ENCODE measurements around the gene MEGF9.

The MEGF9 gene

DNA sequence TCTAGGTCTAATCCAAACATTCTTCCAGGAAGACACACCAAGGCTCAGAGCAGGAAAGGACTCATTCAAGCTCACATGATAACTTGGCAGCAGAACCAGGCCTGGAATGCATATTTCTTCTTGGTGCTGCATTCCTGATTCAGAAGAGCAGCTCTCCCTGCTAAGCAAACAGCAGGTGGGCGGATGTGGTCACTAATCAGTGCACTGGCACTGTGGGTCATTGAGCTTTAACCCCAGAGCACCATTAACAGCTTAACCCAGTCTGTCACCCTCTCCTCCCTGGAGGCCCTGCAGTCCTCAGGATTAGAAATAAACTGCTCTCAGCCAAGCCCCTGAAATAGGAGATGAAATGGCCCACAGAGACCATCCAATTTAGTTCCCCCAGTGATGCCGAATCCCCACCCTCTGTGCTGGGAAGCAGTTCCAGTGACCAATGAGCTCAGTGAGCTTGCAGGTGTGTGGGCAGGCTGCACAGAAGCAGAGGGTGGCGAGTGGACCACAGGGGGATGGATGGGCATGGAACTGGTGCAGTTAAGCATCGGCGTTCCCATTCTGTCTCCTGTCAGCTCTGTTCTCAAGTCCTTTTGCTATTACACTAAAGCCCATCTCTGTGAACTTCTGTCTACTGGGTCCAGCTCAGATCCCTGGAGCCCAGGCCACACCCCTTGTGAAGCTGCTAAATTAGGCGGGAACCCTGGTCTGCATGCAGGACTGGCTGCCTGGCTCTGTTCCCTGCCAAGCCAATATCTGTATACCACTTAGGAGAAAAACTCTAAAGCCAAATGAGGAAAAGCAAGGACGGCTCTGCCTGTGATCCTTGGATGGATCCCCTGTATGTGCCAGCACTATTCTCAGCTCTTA is 16.6 kb upstream of the MEGF9 start:
- Histone ChIP-seq H4K8ac (ENCODE audit: low read depth, low read length) (no peak overlapping the region), H3K27ac (ENCODE audit: low read depth, low read length) (no peak overlapping the region), H3K4me1 (ENCODE audit: control insufficient read depth in 1 of 2, insufficient read depth in 2 of 2, low read length in 2 of 2) (peaks cover 3 to 9% of the 10 kb centered on the region in 2 experiments), H3K4me2 (ENCODE audit: low read length) (no peak overlapping the region), H2BK5ac (ENCODE audit: low read depth, low read length, poor library complexity) (no peak overlapping the region), H4K12ac (ENCODE audit: low read depth, low read length) (no peak overlapping the region), H2BK120ac (ENCODE audit: insufficient read depth, low read length, poor library complexity) (no peak overlapping the region), H2AFZ (ENCODE audit: insufficient read depth, low read length, poor library complexity) (no peak overlapping the region), H2AK5ac (ENCODE audit: low read length) (no peak overlapping the region), H3K9me3 (ENCODE audit: insufficient read depth, low read depth, low read length) (no peaks in the 10 kb centered on the region), H3K9ac (ENCODE audit: low read length) (no peak overlapping the region), H3K23ac (ENCODE audit: low read length) (no peak overlapping the region), H3K27me3 (ENCODE audit: insufficient read depth, low read length) (no peaks in the 10 kb centered on the region), H3K18ac (ENCODE audit: low read length) (no peak overlapping the region), H4K91ac (ENCODE audit: low read depth, low read length) (no peak overlapping the region), H3K14ac (ENCODE audit: low read length) (no peak overlapping the region), H2BK12ac (ENCODE audit: low read length) (no peak overlapping the region), H3K79me2 (ENCODE audit: control insufficient read depth, insufficient read depth, low read length, poor library complexity) (no peaks in the 10 kb centered on the region), H3K4ac (ENCODE audit: low read depth, low read length) (no peak overlapping the region), H3K79me1 (ENCODE audit: low read length) (no peaks in the 10 kb centered on the region), H3K4me3 (ENCODE audit: low read depth, low read length) (no peak overlapping the region), H3K36me3 (ENCODE audit: control insufficient read depth in 1 of 2, insufficient read depth in 2 of 2, low read length in 2 of 2) (no peaks in the 10 kb centered on the region)
- no CpG with 5 or more reads among the region's 7 CpGs for WGBS (ENCODE audit: extremely low coverage, insufficient coverage, insufficient read length)
- no peak for DNase-seq

DNA sequence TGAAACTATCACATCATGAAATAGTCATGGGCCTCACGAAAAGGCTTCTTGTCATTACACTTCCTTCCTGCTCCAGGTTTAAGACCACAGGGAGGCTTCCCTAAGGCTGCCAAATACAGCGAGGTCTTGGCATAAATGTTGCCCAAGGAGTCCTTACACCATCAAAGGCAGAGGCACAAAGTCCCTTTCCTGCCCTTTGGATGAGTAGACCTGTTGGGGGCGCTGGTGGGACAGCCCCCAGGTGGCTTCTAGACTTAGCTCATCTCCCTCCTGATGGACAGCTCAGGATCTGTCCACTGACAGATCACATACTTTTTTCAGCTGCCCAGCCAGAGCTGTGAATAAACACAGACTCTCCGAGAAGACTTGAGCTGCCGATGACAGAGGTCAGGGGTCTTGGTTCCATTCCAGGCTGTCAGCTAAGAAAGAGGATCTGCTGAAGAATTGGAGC is 15.5 kb upstream of the MEGF9 start:
- Histone ChIP-seq H3K18ac (ENCODE audit: low read length) (no peak overlapping the region), H4K8ac (ENCODE audit: low read depth, low read length) (no peak overlapping the region), H2AK5ac (ENCODE audit: low read length) (no peak overlapping the region), H3K27ac (ENCODE audit: low read depth, low read length) (no peak overlapping the region), H3K4ac (ENCODE audit: low read depth, low read length) (no peak overlapping the region), H3K79me1 (ENCODE audit: low read length) (no peaks in the 10 kb centered on the region), H3K36me3 (ENCODE audit: control insufficient read depth in 1 of 2, insufficient read depth in 2 of 2, low read length in 2 of 2) (no peaks in the 10 kb centered on the region), H2BK12ac (ENCODE audit: low read length) (no peak overlapping the region), H4K12ac (ENCODE audit: low read depth, low read length) (no peak overlapping the region), H3K14ac (ENCODE audit: low read length) (no peak overlapping the region), H2BK120ac (ENCODE audit: insufficient read depth, low read length, poor library complexity) (no peak overlapping the region), H3K4me1 (ENCODE audit: control insufficient read depth in 1 of 2, insufficient read depth in 2 of 2, low read length in 2 of 2) (peaks cover under 1 to 4% of the 10 kb centered on the region in 2 experiments), H2AFZ (ENCODE audit: insufficient read depth, low read length, poor library complexity) (no peak overlapping the region), H3K4me2 (ENCODE audit: low read length) (no peak overlapping the region), H2BK5ac (ENCODE audit: low read depth, low read length, poor library complexity) (no peak overlapping the region), H3K9ac (ENCODE audit: low read length) (no peak overlapping the region), H3K4me3 (ENCODE audit: low read depth, low read length) (no peak overlapping the region), H4K91ac (ENCODE audit: low read depth, low read length) (no peak overlapping the region), H3K27me3 (ENCODE audit: insufficient read depth, low read length) (no peaks in the 10 kb centered on the region), H3K23ac (ENCODE audit: low read length) (no peak overlapping the region), H3K79me2 (ENCODE audit: control insufficient read depth, insufficient read depth, low read length, poor library complexity) (no peaks in the 10 kb centered on the region), H3K9me3 (ENCODE audit: insufficient read depth, low read depth, low read length) (no peaks in the 10 kb centered on the region)
- no CpG with 5 or more reads among the region's 5 CpGs for WGBS (ENCODE audit: extremely low coverage, insufficient coverage, insufficient read length)
- no peak for DNase-seq

DNA sequence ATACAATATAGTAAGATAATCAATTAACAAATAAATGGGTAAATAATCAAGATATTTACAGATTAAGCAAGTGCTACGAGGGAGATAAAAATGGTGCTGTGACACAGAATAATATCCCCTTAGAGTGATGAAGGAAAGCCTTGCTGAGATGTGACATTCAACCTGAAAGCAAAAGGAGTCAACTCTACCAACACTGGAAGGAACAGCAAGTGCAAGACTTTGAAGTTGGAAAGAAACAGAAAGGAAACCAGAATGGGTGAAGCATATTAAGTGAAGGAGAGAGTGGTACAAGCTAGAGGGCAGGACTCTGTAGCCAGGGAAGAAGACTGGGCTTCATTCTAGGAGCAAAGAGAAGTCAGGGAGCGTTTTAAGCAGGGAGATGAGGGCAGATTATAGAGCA is 12.2 kb upstream of the MEGF9 start:
- no peak overlapping the region for H3K18ac ChIP-seq (ENCODE audit: low read length)
- no peak overlapping the region for H4K8ac ChIP-seq (ENCODE audit: low read depth, low read length)
- no peak overlapping the region for H3K4me2 ChIP-seq (ENCODE audit: low read length)
- no peak overlapping the region for H2AFZ ChIP-seq (ENCODE audit: insufficient read depth, low read length, poor library complexity)
- no peak overlapping the region for H3K14ac ChIP-seq (ENCODE audit: low read length)
- H3K9me3 ChIP-seq (ENCODE audit: insufficient read depth, low read depth, low read length): no peaks in the 10 kb centered on the region
- no peak overlapping the region for H3K23ac ChIP-seq (ENCODE audit: low read length)
- H3K27me3 ChIP-seq (ENCODE audit: insufficient read depth, low read length): no peaks in the 10 kb centered on the region
- H3K79me1 ChIP-seq (ENCODE audit: low read length): no peaks in the 10 kb centered on the region
- WGBS (ENCODE audit: extremely low coverage, insufficient coverage, insufficient read length): no CpG with 5 or more reads among the region's 2 CpGs
- H2BK120ac ChIP-seq (ENCODE audit: insufficient read depth, low read length, poor library complexity): no peak overlapping the region
- no peak overlapping the region for H3K4me3 ChIP-seq (ENCODE audit: low read depth, low read length)
- H3K36me3 ChIP-seq (ENCODE audit: control insufficient read depth in 1 of 2, insufficient read depth in 2 of 2, low read length in 2 of 2): no peaks in the 10 kb centered on the region
- DNase-seq: no peak
- H3K27ac ChIP-seq (ENCODE audit: low read depth, low read length): no peak overlapping the region
- no peak overlapping the region for H3K4ac ChIP-seq (ENCODE audit: low read depth, low read length)
- no peak overlapping the region for H2AK5ac ChIP-seq (ENCODE audit: low read length)
- no peak overlapping the region for H4K91ac ChIP-seq (ENCODE audit: low read depth, low read length)
- no peaks in the 10 kb centered on the region for H3K79me2 ChIP-seq (ENCODE audit: control insufficient read depth, insufficient read depth, low read length, poor library complexity)
- no peaks in the 10 kb centered on the region for H3K4me1 ChIP-seq (ENCODE audit: control insufficient read depth in 1 of 2, insufficient read depth in 2 of 2, low read length in 2 of 2)
- H4K12ac ChIP-seq (ENCODE audit: low read depth, low read length): no peak overlapping the region
- H3K9ac ChIP-seq (ENCODE audit: low read length): no peak overlapping the region
- H2BK12ac ChIP-seq (ENCODE audit: low read length): no peak overlapping the region
- no peak overlapping the region for H2BK5ac ChIP-seq (ENCODE audit: low read depth, low read length, poor library complexity)

DNA sequence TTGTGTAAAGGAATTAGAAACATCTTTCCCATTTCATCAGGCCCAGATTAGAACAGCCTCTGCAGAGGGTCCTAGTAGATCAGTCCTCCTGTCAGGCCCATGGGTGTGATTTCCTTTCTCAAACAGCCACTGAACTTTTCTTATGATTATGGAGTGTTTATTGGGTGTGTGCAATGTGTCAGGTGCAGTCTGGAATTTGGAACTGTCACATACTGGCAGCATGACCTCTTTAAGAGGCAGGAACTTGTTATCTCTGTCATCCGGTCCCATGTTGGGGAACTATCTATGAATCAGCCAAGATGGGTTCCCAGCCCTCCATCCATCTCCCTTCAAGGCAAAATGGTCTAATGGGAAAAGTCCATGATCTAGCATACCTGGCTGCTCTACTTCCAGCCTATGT is 11.6 kb upstream of the MEGF9 start:
- Histone ChIP-seq H3K4me1 (ENCODE audit: control insufficient read depth in 1 of 2, insufficient read depth in 2 of 2, low read length in 2 of 2) (no peaks in the 10 kb centered on the region), H3K9me3 (ENCODE audit: insufficient read depth, low read depth, low read length) (no peaks in the 10 kb centered on the region), H4K91ac (ENCODE audit: low read depth, low read length) (no peak overlapping the region), H3K4me2 (ENCODE audit: low read length) (no peak overlapping the region), H2BK120ac (ENCODE audit: insufficient read depth, low read length, poor library complexity) (no peak overlapping the region), H3K9ac (ENCODE audit: low read length) (no peak overlapping the region), H3K79me2 (ENCODE audit: control insufficient read depth, insufficient read depth, low read length, poor library complexity) (no peaks in the 10 kb centered on the region), H2AK5ac (ENCODE audit: low read length) (no peak overlapping the region), H3K27ac (ENCODE audit: low read depth, low read length) (no peak overlapping the region), H3K23ac (ENCODE audit: low read length) (no peak overlapping the region), H4K8ac (ENCODE audit: low read depth, low read length) (no peak overlapping the region), H2AFZ (ENCODE audit: insufficient read depth, low read length, poor library complexity) (no peak overlapping the region), H3K36me3 (ENCODE audit: control insufficient read depth in 1 of 2, insufficient read depth in 2 of 2, low read length in 2 of 2) (no peaks in the 10 kb centered on the region), H3K18ac (ENCODE audit: low read length) (no peak overlapping the region), H3K14ac (ENCODE audit: low read length) (no peak overlapping the region), H2BK12ac (ENCODE audit: low read length) (no peak overlapping the region), H3K4me3 (ENCODE audit: low read depth, low read length) (no peak overlapping the region), H4K12ac (ENCODE audit: low read depth, low read length) (no peak overlapping the region), H3K4ac (ENCODE audit: low read depth, low read length) (no peak overlapping the region), H3K27me3 (ENCODE audit: insufficient read depth, low read length) (no peaks in the 10 kb centered on the region), H3K79me1 (ENCODE audit: low read length) (no peaks in the 10 kb centered on the region), H2BK5ac (ENCODE audit: low read depth, low read length, poor library complexity) (no peak overlapping the region)
- DNase-seq: no peak
- WGBS (ENCODE audit: extremely low coverage, insufficient coverage, insufficient read length): no CpG with 5 or more reads among the region's 1 CpG

All from trophoblast cell (in vitro differentiated cells and primary cell).